Psoas muscle (tissue), 8 donors: Measurements from ENCODE around the gene RAB11FIP4. TPM values are rescaled to one million over a fixed set of nuclear protein-coding genes. Genes with fewer than 3 reads are reported as not detected.

ENCODE experiments used
- ATAC-seq, 4 donors: fragments of 200-7000 bp; cut with Tn5 transposase; one replicate each; pipeline ENCODE4 v1.9.1; 2020; ENCODE audit warnings: moderate library complexity in 3 of 4, mild to moderate bottlenecking in 2 of 4
- DNase-seq, 2 donors: peaks; one replicate each; pipeline ENCODE4 v3.0.0-alpha.2; 2020
- H3K27ac ChIP-seq: fragments of 200-600 bp; one replicate; pipeline ENCODE4 v1.8.0; 2022
- H3K27me3 ChIP-seq, 3 donors: fragments of 200-600 bp in 1 of 3; one replicate each; pipeline versions ENCODE4 v1.6.1 to v1.8.0; 2013 to 2022; ENCODE audit warnings: low read length in 2 of 3, mild to moderate bottlenecking in 2 of 3, moderate library complexity in 1 of 3; ENCODE audit not compliant: insufficient read depth in 3 of 3
- H3K36me3 ChIP-seq, 2 donors: fragments of 200-600 bp in 1 of 2; one replicate each; pipeline versions ENCODE4 v1.6.1 to v1.8.0; 2013 to 2022; ENCODE audit warnings: low read depth in 1 of 2, mild to moderate bottlenecking in 1 of 2, moderate library complexity in 1 of 2; ENCODE audit not compliant: insufficient read depth in 1 of 2
- H3K4me1 ChIP-seq: fragments of 200-600 bp; one replicate; pipeline ENCODE4 v1.8.0; 2022
- H3K4me3 ChIP-seq: fragments of 200-600 bp; one replicate; pipeline ENCODE4 v1.8.0; 2022; ENCODE audit warnings: mild to moderate bottlenecking
- H3K9me3 ChIP-seq: fragments of 200-600 bp; one replicate; pipeline ENCODE4 v1.8.0; 2022
- WGBS, 3 donors: extraction: QIAGEN DNeasy Blood & Tissue Kit; methylation state at CpG; one replicate each; pipeline versions ENCODE4 v1.1.6 to v1.1.7; 2013; 5-methylcytosine and 5-hydroxymethylcytosine counted together
- intact Hi-C, 2 donors: fragments of 100-400 bp; cut with DNase I; formaldehyde crosslinking; loops; one replicate each; pipeline versions ENCODE4 v1.11.0 to v1.14.2; 2022
- polyA plus RNA-seq, 3 donors: library from polyadenylated mRNA; stranded (reverse); fragments of 200-250 nt; gene quantifications; one replicate each; pipeline ENCODE4 v1.2.3, GENCODE V29; 2013
- total RNA-seq, 4 donors: library from RNA; stranded (reverse); fragmentation: NEBNext Ultra II Directional in 2 of 4; extraction: Animal tissue kit (Norgen Biotek cat#: 25700) in 2 of 4; gene quantifications; one replicate each; pipeline versions ENCODE4 v1.2.1 to v1.2.4, GENCODE V29; 2021 to 2023
- TF ChIP-seq, protein P1 (sequence below): fragments of 200-600 bp; IDR thresholded peaks from one replicate; pipeline ENCODE4 v1.8.0; 2022; ENCODE audit warnings: antibody characterized with exemption
- donor health status: healthy with polysubstance abuse.
- donor health status: DM: no; HTN: no; CAD: no; lungs with moderate emphysema.
- donor health status: Bipolar disorder and iron deficiency.
- donor health status: healthy.
- donor health status: DM: yes; HTN: yes; CAD: no.
- donor health status: DM: no; HTN: no; CAD: no.
- donor health status: DM: no; HTN: no; CAD: no.
- donor health status: DM: yes; HTN: yes; CAD: no.

RAB11FIP4 gene
- total and polyA plus RNA-seq, 7 donors: 0.04 to 1.8 (median 0.41) TPM

DNA sequence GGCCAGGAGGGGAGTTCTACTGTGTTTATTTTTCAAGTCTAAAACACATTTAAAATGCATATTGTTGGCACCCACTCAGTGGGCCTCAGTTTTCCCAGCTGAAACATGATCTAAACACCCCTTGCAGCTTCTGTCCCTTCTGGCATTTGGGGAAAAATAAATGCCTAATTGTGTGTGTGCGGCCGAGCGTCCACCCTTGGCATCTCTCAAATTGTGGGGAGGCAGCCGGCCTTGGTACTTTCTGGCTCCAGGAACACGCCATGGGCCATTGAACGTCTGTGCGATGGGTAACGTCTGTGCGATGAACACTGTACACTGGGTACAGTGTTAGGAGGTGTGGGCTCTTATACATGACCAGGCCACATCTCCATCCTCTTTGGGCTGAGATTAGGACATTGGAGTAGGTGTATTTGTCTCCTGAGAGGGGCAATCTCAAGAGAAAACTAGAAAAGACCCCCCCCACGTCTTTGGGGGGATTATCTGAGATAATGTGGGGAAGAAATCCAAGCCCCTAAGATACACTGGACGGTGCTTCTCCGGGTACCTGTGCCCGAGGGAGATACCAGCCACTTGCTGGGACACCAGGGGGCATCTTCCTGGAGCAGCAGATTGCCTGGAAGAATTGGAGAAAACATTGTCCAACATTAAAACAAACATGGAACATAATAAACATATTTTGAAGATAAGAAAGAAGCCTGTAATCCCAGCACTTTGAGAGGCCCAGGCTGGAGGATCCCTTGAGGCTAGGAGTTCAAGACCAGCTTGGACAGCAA, 54.9 kb downstream of the RAB11FIP4 start:
- Histone ChIP-seq H3K9me3 (no peaks in the 10 kb centered on the region), H3K4me3 (no peak overlapping the region), H3K27ac (no peak overlapping the region), H3K27me3 (no peaks in the 10 kb centered on the region), H3K36me3 (no peaks in the 10 kb centered on the region), H3K4me1 (no peaks in the 10 kb centered on the region)
- 76 to 82% (median 78%) methylated on average over 13 of the region's 13 CpGs for WGBS, 3 donors
- intact Hi-C loops: no loop called here
- DNase-seq: no peak
- no peak for ATAC-seq
- TF ChIP-seq, protein P1, sequence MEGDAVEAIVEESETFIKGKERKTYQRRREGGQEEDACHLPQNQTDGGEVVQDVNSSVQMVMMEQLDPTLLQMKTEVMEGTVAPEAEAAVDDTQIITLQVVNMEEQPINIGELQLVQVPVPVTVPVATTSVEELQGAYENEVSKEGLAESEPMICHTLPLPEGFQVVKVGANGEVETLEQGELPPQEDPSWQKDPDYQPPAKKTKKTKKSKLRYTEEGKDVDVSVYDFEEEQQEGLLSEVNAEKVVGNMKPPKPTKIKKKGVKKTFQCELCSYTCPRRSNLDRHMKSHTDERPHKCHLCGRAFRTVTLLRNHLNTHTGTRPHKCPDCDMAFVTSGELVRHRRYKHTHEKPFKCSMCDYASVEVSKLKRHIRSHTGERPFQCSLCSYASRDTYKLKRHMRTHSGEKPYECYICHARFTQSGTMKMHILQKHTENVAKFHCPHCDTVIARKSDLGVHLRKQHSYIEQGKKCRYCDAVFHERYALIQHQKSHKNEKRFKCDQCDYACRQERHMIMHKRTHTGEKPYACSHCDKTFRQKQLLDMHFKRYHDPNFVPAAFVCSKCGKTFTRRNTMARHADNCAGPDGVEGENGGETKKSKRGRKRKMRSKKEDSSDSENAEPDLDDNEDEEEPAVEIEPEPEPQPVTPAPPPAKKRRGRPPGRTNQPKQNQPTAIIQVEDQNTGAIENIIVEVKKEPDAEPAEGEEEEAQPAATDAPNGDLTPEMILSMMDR: no peak

DNA sequence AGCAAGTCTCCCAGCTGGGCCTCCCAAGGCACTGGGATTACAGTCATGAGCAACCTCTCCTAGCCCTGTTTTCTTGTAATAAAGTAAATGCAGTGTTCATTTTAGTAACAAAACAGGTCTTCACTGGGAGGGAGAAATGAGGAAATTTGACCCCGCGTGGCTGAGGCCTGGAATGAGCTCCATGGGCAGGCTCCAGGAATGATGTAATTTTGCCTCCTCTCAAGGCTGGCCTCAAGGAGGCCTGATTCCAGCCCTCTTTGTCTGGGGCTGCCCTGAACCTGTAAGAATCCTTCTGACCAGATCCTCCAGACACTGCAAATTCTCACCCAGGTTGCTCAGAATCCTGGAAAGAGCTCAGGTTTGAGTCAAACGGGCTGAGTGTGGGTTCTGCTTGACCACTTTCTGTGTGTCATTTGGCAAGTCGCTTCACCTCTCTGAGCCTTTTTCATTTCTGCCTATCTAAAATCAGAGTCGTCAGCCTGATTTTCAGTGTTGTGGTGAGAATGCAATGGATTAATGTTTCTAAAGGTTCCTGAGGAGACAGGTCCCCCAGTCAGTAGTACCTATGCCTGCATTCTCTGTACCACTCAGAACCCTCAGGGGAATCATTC, 57.1 kb downstream of the RAB11FIP4 start:
- Histone ChIP-seq H3K27me3 (no peaks in the 10 kb centered on the region), H3K4me1 (no peaks in the 10 kb centered on the region), H3K36me3 (no peaks in the 10 kb centered on the region), H3K9me3 (no peaks in the 10 kb centered on the region), H3K4me3 (no peak overlapping the region), H3K27ac (no peak overlapping the region)
- WGBS, 3 donors: 57 to 66% (median 60%) methylated on average over 5 of the region's 5 CpGs
- no peak for ATAC-seq
- no peak for DNase-seq
- intact Hi-C loops: no loop called here
- TF ChIP-seq, protein P1: no peak

DNA sequence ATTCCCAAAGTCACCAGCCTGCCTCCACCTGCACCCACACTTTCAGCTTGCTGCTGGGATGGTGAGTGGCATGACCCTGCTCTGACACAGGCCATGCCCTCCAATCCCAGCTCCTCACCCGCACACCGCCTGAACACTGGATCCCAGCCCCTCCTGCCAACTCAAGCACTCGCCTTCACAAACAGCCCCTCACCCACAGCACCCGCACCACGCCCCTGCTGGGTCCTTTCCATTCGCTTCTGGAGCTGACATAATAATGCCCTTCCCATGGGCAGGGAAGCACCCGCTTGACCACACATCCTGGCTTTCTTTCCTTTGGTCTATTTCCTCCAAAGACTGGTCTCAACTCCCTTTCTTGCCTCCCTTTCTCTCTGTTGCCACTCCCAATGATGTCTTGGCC, 57.6 kb downstream of the RAB11FIP4 start:
- Histone ChIP-seq H3K4me3 (no peak overlapping the region), H3K4me1 (no peaks in the 10 kb centered on the region), H3K27me3 (no peaks in the 10 kb centered on the region), H3K36me3 (no peaks in the 10 kb centered on the region), H3K9me3 (no peaks in the 10 kb centered on the region), H3K27ac (no peak overlapping the region)
- intact Hi-C loops: no loop called here
- DNase-seq: no peak
- no peak for ATAC-seq
- TF ChIP-seq, protein P1: no peak
- WGBS, 3 donors: 83 to 85% (median 85%) methylated on average over 7 of the region's 7 CpGs

GRCh38 chr17:31449746-31450145, 58.3 kb downstream of the RAB11FIP4 start:
- Histone ChIP-seq H3K4me1 (no peaks in the 10 kb centered on the region), H3K27me3 (no peaks in the 10 kb centered on the region), H3K27ac (no peak overlapping the region), H3K9me3 (no peaks in the 10 kb centered on the region), H3K4me3 (no peak overlapping the region), H3K36me3 (no peaks in the 10 kb centered on the region)
- DNase-seq (no peak), ATAC-seq (no peak)
- TF ChIP-seq, protein P1: no peak
- intact Hi-C loops: no loop called here
- WGBS, 3 donors: 79 to 85% (median 82%) methylated on average over 3 of the region's 3 CpGs
